ENCODE measurements around the gene DDX19B. TPM values are rescaled to one million over a fixed set of nuclear protein-coding genes. Genes with fewer than 3 reads are reported as not detected.
"Not testable (repeated sequence)": the region's sequence is repeated elsewhere in the genome, so short reads cannot be mapped to it uniquely, and the experiment has no call there.

Gene DDX19B
- total and polyA plus RNA-seq, 7 donors = 15.0 to 21.4 (median 16.0) TPM

- Histone ChIP-seq H3K27ac (no peak overlapping the region), H3K4me3 (no peak overlapping the region), H3K4me1 (peaks cover 11% of the 10 kb centered on the region), H3K36me3 (ENCODE audit: insufficient read depth in 1 of 2, low read depth in 1 of 2) (peaks cover 10 to 100% of the 10 kb centered on the region in 2 donors), H3K9me3 (no peaks in the 10 kb centered on the region), H3K27me3 (ENCODE audit: insufficient read depth in 3 of 3, low read length in 2 of 3) (no peaks in the 10 kb centered on the region)
- DNase-seq (no peak), ATAC-seq (no peak)
- no peak for TF ChIP-seq CTCF (IDR thresholded peaks at IDR 0.05)
- WGBS, 3 donors = 85 to 92% (median 91%) methylated on average over 5 of the region's 5 CpGs
- intact Hi-C loops (cut with DNase I) = no loop called here
Measured at GRCh38 chr16:70364399-70364798, 65.4 kb downstream of the DDX19B start.

- peak; percentile 76 for TF ChIP-seq CTCF (IDR thresholded peaks at IDR 0.05)
- Histone ChIP-seq H3K36me3 (ENCODE audit: insufficient read depth in 1 of 2, low read depth in 1 of 2) (peaks cover 17 to 97% of the 10 kb centered on the region in 2 donors), H3K27ac (peak overlapping the region; percentile 23)
- ATAC-seq (peak; percentile 77 to 85 (median 84)), DNase-seq (peak in 1 of 2 donors; percentile 67)
- not testable (repeated sequence) for H3K4me1 ChIP-seq; H3K9me3 ChIP-seq; H3K4me3 ChIP-seq; H3K27me3 ChIP-seq (ENCODE audit: insufficient read depth in 3 of 3, low read length in 2 of 3)
- intact Hi-C loops (cut with DNase I) = loop anchor here (5.0 to 10.0 kb wide), 2 partner anchors 102 to 285 kb away; no protein-coding TSS in a partner anchor
- 30 to 48% (median 41%) methylated on average over 9 to 10 of the region's 10 CpGs for WGBS, 3 donors
Measured at GRCh38 chr16:70370145-70370544, 71.2 kb downstream of the DDX19B start.

GRCh38 chr16:70370924-70371323, 71.9 kb downstream of the DDX19B start:
- no peak for DNase-seq
- intact Hi-C loops (cut with DNase I) = loop anchor here (5.0 to 10.0 kb wide), 2 partner anchors 101 to 284 kb away; no protein-coding TSS in a partner anchor
- no peak for TF ChIP-seq CTCF (IDR thresholded peaks at IDR 0.05)

GRCh38 chr16:70372921-70373728, 74.1 kb downstream of the DDX19B start:
- DNase-seq (no peak), ATAC-seq (no peak)
- no peaks in the 10 kb centered on the region for H3K9me3 ChIP-seq
- peaks cover 20 to 79% of the 10 kb centered on the region in 2 donors for H3K36me3 ChIP-seq (ENCODE audit: insufficient read depth in 1 of 2, low read depth in 1 of 2)
- 90 to 96% (median 91%) methylated on average over 22 of the region's 22 CpGs for WGBS, 3 donors
- H3K4me3 ChIP-seq = no peak overlapping the region
- H3K27ac ChIP-seq = no peak overlapping the region
- H3K27me3 ChIP-seq (ENCODE audit: insufficient read depth in 3 of 3, low read length in 2 of 3) = no peaks in the 10 kb centered on the region
- intact Hi-C loops (cut with DNase I) = loop anchor here (5.0 to 10.0 kb wide), 2 partner anchors 99 to 282 kb away; no protein-coding TSS in a partner anchor
- no peak for TF ChIP-seq CTCF (IDR thresholded peaks at IDR 0.05)
- peaks cover 17% of the 10 kb centered on the region for H3K4me1 ChIP-seq

More at GRCh38 chr16:70370924-70371323, 71.9 kb downstream of the DDX19B start:
- 43 to 95% (median 76%) methylated on average over 10 of the region's 10 CpGs for WGBS, 3 donors
- Histone ChIP-seq H3K4me3 (no peak overlapping the region), H3K36me3 (ENCODE audit: insufficient read depth in 1 of 2, low read depth in 1 of 2) (peaks cover 20 to 95% of the 10 kb centered on the region in 2 donors), H3K4me1 (peaks cover 11% of the 10 kb centered on the region), H3K27me3 (ENCODE audit: insufficient read depth in 3 of 3, low read length in 2 of 3) (no peaks in the 10 kb centered on the region), H3K27ac (no peak overlapping the region), H3K9me3 (no peaks in the 10 kb centered on the region)
- peak in 3 of 4 donors; percentile 25 to 68 (median 26) for ATAC-seq
